Measurements from ENCODE around the gene DYDC1.
"Not testable (repeated sequence)": the region's sequence is repeated elsewhere in the genome, so short reads cannot be mapped to it uniquely, and the experiment has no call there.

The DYDC1 gene

DNA sequence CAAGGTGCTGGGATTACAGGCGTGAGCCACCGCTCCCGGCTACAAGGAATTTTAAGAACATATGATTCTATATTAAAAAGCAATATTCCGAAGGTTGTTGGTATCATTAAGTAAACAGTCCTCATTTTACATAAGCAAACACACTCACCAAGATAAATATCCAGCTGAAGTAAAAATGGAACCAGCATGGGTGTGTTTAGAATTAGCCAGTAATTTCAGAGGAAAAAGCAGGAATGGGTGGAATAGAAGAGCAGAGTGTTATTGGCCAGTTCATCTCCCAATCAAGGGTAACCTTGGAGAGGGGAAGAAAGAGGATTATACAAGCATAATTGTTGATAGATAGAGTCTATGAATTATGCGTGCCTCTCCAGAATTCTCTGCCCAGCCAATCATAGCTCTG, 35.4 kb downstream of the DYDC1 start:
- peak overlapping the region; percentile 94 for H3K27ac ChIP-seq
- no peak for TF ChIP-seq ZFX (IDR thresholded peaks at IDR 0.05; ENCODE audit: borderline replicate concordance)
- TF ChIP-seq, protein P1, sequence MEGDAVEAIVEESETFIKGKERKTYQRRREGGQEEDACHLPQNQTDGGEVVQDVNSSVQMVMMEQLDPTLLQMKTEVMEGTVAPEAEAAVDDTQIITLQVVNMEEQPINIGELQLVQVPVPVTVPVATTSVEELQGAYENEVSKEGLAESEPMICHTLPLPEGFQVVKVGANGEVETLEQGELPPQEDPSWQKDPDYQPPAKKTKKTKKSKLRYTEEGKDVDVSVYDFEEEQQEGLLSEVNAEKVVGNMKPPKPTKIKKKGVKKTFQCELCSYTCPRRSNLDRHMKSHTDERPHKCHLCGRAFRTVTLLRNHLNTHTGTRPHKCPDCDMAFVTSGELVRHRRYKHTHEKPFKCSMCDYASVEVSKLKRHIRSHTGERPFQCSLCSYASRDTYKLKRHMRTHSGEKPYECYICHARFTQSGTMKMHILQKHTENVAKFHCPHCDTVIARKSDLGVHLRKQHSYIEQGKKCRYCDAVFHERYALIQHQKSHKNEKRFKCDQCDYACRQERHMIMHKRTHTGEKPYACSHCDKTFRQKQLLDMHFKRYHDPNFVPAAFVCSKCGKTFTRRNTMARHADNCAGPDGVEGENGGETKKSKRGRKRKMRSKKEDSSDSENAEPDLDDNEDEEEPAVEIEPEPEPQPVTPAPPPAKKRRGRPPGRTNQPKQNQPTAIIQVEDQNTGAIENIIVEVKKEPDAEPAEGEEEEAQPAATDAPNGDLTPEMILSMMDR (IDR thresholded peaks at IDR 0.05) = no peak

DNA sequence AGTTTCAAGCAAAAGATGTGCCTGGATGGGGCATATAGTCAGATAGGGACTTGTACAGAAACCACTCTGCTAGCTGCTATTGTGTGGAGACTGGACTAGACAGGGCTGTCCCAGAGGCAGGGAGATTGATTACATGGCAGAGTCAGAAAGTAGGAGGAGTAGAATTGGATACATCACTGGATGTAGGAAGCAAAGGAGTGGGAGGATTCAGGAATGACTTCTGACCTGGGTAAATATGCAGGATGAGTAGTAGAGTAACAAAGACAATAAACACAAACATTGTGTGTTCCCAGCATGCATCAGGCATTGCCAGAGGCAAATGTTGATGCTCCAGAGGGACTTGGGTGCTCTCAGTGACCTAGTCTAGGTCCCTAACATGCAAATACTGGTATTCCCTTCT, 36.2 kb downstream of the DYDC1 start:
- H3K27ac ChIP-seq = peak overlapping the region; percentile 94
- TF ChIP-seq ZFX (IDR thresholded peaks at IDR 0.05; ENCODE audit: borderline replicate concordance) = no peak
- TF ChIP-seq, protein P1 (IDR thresholded peaks at IDR 0.05) = no peak

DNA sequence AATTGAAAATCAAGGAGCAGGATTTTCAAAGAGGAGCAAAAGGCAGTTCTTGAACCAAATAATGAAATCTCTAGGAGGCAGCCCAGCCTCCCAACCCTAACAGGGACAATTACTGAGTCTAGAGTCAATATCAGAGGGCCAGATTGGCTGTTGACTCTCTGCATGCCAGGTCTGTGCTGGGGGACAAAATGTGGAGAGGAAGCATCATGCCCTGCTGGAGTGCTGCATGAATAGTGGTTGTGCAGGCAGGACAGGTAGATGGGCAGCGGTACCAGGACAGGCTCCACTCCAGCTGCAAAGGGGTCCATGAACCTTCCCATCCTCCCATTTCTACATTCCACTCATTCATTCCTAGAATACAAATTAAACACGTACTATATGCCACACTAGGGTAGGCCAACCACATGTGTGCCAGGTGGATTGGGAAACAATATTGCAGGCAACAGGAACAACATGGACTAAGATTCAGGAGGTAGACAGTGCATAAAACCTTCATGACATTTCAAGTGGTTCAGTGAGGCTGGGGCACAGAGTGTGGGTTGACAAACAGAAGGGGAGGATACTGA, 36.7 kb downstream of the DYDC1 start:
- H3K27ac ChIP-seq = peak overlapping the region; percentile 94
- TF ChIP-seq, protein P1 (IDR thresholded peaks at IDR 0.05) = no peak
- TF ChIP-seq ZFX (IDR thresholded peaks at IDR 0.05; ENCODE audit: borderline replicate concordance) = no peak

DNA sequence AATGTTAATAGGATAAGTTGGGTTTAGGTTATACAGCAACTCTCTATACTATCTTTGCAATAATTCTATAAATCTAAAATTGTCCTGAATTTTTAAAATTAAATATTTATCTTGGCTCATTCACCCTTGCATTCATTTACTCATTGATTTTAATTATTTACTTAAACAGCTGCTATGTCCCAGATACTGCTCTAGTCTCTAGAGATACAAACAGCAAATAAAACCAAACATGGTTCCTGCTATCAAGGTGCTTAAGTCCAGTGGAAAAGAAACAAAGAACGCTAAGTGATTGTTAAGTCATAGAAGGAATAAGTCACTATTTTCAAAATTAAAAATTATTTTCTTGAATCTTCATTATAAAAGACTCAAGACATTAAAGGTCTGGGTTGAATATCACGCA, 37.2 kb downstream of the DYDC1 start:
- TF ChIP-seq ZFX (IDR thresholded peaks at IDR 0.05; ENCODE audit: borderline replicate concordance) = no peak
- TF ChIP-seq, protein P1 (IDR thresholded peaks at IDR 0.05) = no peak
- H3K27ac ChIP-seq = peak overlapping the region; percentile 94

DNA sequence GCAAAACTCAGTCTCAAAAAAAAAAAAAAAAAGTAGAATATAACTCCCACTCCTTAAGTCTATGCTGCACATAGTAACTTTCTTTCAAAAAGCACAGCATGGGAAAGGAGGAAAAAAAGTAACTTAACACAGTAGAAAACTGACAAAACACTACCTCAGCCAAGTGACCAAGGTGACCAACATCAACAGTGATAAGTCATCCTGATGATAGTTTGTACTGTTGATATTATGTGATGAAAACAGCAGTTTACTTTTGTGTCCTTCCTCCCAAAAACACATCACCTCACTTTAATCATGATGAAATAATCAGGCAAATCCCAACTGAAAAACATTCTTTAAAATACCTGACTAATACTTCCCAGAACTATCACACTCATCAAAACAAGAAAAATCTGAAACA, 37.8 kb downstream of the DYDC1 start:
- no peak for TF ChIP-seq ZFX (IDR thresholded peaks at IDR 0.05; ENCODE audit: borderline replicate concordance)
- TF ChIP-seq, protein P1 (IDR thresholded peaks at IDR 0.05) = no peak
- H3K27ac ChIP-seq = peak overlapping the region; percentile 94

DNA sequence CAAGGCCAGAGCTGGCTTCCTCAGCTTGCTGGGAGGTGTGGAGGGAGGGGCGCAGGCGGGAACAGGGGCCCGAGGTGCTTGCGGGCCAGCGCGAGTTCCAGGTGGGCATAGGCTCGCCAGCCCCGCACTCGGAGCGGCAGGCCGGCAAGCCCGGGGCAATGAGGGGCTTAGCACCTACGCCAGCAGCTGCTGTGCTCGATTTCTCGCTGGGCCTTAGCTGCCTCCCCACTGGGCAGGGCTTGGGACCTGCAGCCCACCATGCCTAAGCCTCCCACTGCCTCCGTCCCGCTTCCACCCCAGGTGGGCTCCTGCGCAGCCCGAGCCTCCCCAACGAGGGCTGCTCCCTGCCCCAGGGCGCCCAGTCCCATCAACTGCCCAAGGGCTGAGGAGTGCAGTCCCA, 41.2 kb downstream of the DYDC1 start:
- H3K27ac ChIP-seq = no peak overlapping the region
- TF ChIP-seq, protein P1 (IDR thresholded peaks at IDR 0.05) = no peak
- TF ChIP-seq ZFX (IDR thresholded peaks at IDR 0.05; ENCODE audit: borderline replicate concordance) = no peak

DNA sequence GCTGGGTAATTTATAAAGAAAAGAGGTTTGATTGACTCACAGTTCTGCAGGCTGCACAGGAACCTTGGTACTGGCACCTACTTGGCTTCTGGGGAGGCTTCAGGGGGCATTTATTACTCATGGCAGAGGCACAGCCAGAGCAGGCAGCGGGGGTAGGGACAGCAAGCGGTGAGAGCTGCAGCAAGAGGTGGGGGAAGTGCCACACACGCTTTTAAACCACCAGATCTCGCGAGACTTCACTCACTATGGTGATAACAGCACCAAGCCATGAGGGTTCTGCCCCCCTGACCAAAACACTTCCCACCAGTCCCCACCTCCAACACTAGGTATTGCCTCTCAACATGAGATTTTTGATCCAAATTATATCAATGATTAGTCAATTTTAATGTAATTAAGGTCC, 43.0 kb downstream of the DYDC1 start:
- H3K27ac ChIP-seq = no peak overlapping the region
- TF ChIP-seq ZFX (IDR thresholded peaks at IDR 0.05; ENCODE audit: borderline replicate concordance) = no peak
- TF ChIP-seq, protein P1 (IDR thresholded peaks at IDR 0.05) = no peak

DNA sequence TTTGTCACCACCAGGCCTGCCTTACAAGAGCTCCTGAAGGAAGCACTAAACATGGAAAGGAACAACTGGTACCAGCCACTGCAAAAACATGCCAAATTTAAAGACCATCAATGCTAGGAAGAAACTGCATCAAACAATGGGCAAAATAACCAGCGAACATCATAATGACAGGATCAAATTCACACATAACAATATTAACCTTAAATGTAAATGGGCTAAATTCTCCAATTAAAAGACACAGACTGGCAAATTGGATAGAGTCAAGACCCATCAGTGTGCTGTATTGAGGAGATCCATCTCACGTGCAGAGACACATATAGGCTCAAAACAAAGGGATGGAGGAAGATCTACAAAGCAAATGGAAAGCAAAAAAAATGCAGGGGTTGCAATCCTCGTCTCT, 50.6 kb downstream of the DYDC1 start:
- H3K27ac ChIP-seq = not testable (repeated sequence)

Measured in 22Rv1 (cell line).